ENCODE data around the gene FAM168A. TPM values are rescaled to one million over a fixed set of nuclear protein-coding genes. Genes with fewer than 3 reads are reported as not detected.

FAM168A gene
- total and polyA plus RNA-seq, 10 of the 15 experiments (the other 5 are each of a cell fraction or from before 2014, with no cell fraction given), result 1.7 to 20.0 (median 10.0) TPM

DNA sequence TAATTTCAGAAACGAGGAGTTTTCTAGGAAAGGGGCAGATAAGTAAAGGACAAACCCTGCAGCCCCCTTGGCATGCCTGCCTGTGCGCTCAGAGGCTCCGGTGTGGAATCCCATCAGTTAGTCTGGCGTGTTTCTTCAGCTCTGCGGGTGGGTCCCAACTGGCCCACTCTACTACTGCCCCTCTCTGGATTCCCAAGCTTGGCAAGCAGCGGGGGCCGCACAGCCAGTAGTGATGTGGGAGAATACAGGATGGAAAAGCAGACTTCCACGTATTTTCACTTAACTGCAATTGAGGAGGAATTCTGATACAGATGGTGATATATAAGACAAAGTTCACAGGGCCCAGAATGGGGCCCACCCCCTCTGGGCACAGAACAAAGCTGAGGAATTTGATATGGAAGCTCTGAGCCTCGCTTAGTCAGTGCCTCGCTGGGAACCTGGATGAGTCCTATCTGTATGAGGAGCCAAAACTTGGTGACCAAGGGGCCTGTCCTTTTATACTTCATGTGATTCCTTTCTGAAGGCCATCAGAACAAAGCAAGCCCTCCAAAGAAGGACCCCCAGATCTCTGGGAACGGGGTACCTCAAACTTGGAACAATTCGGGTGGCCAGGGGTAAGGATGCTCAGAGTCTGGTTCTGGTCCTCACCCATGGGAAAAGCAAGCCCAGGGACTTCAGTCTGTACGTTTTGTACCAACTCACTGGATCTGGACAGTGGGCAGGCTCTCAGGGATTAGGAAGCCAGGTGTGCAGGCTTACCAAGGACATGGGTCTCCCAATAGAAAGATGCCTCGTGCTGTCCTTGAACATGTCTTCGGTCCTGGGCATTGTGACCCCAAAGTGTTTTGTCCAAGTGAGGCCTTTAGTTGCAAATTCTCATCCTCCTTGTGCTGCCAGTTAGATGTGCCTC is 195.7 kb downstream of the FAM168A start:
- Histone ChIP-seq H2AFZ (ENCODE audit: control insufficient read depth, low read depth, low read length) (no peak overlapping the region), H3K27me3 (replicated peaks in 1 of 2; ENCODE audit: control insufficient read depth in 2 of 2, insufficient read depth in 2 of 2, low read length in 1 of 2) (no peaks in the 10 kb centered on the region), H3K4me3 (no peak overlapping the region), H3K4me2 (ENCODE audit: control insufficient read depth, insufficient read depth) (no peak overlapping the region), H3K9ac (ENCODE audit: control insufficient read depth, insufficient read depth, low read length) (no peak overlapping the region), H3K79me2 (ENCODE audit: control insufficient read depth, insufficient read depth, low read length) (no peaks in the 10 kb centered on the region), H3K27ac (ENCODE audit: control insufficient read depth, insufficient read depth) (no peak overlapping the region), H3K4me1 (ENCODE audit: control insufficient read depth, insufficient read depth, low read length) (no peaks in the 10 kb centered on the region), H4K20me1 (ENCODE audit: control insufficient read depth, insufficient read depth) (no peaks in the 10 kb centered on the region), H3K9me3 (replicated peaks; ENCODE audit: control insufficient read depth, insufficient read depth, low read length) (no peaks in the 10 kb centered on the region), H3K36me3 (ENCODE audit: control insufficient read depth in 2 of 2, insufficient read depth in 2 of 2, low read length in 1 of 2) (peaks cover 8 to 25% of the 10 kb centered on the region in 2 experiments)
- 94% methylated on average over 15 of the region's 15 CpGs for WGBS (ENCODE audit: insufficient coverage, insufficient replicate concordance, low lambda C conversion rate, missing lambda C conversion rate)
- CTCF ChIA-PET, result interaction anchor here (0.7 to 25.6 kb wide), 6 partner anchors 11 to 259 kb away, joined by 3 to 400 read pairs (median 5); no protein-coding TSS in a partner anchor
- BruUV-seq (replicated peaks), result no TSS peak
- RAD21 ChIA-PET (ENCODE audit: unreplicated experiment), result interaction anchor here (0.8 to 3.3 kb wide), 5 partner anchors 15 to 259 kb away, joined by 3 to 18 read pairs (median 4); no protein-coding TSS in a partner anchor
- ATAC-seq (no peak), DNase-seq (ENCODE audit: low read depth, low spot score) (no peak), FAIRE-seq (no peak)
- in situ Hi-C loops (cut with MboI), result loop anchor here (5.0 kb wide), 1 partner anchor 260 kb away; no protein-coding TSS in a partner anchor
- intact Hi-C loops (cut with micrococcal nuclease; ENCODE audit: unreplicated experiment), result loop anchor here (1.0 kb wide), 1 partner anchor 259 kb away; no protein-coding TSS in a partner anchor
- SMC1A ChIA-PET (ENCODE audit: uncharacterized antibody, unreplicated experiment), result interaction anchor here (0.5 to 3.9 kb wide), 11 partner anchors 9 to 306 kb away, joined by 3 to 31 read pairs (median 4); no protein-coding TSS in a partner anchor
- TF ChIP-seq POLR2AphosphoS5 (IDR thresholded peaks at IDR 0.05; ENCODE audit: low read length) (peak; percentile 16; the same call in 1 of the 2 replicates), TARDBP (IDR thresholded peaks at IDR 0.05; ENCODE audit: borderline replicate concordance) (no peak)
- POLR2A ChIA-PET, result interaction anchor here (0.5 kb wide), 1 partner anchor 14 kb away, joined by 6 read pairs; no protein-coding TSS in a partner anchor

DNA sequence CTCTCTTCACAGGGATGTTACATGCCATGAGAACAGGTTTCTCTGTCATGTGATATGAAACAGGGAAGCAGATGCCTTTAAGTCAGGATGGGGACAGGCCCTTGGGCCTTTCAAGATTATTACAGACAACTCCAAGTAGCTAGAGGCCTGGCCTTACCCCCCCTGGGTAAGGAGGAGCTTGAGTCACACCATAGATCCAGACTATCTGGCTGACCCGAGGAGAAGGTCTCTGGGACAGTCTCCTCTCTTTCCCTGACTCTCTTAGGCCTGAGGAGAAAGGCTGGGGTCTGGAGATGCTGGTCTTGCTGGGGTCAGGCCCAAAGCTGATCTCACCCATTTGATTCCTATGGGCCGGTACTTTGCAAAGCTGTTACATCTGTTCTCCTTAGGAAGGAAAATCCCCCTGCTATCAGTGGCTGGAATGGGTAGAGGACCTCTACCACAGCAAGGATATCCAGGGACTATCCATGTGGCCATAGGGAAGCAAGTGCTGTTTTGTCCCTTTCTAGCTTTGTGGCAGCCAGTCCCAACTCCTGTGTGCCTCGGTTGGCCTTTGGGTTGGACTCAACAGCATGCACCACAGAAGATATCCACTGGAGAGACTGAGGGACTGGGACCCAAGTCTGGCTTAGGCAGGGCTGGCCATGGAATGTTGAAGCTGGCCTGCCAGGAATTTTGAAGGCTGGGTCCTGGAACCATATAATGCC is 196.5 kb downstream of the FAM168A start:
- in situ Hi-C loops (cut with MboI) (loop anchor here (5.0 kb wide), 1 partner anchor 261 kb away; no protein-coding TSS in a partner anchor), intact Hi-C loops (cut with micrococcal nuclease; ENCODE audit: unreplicated experiment) (no loop called here)
- Histone ChIP-seq H3K4me2 (ENCODE audit: control insufficient read depth, insufficient read depth) (no peak overlapping the region), H3K79me2 (ENCODE audit: control insufficient read depth, insufficient read depth, low read length) (no peaks in the 10 kb centered on the region), H3K27ac (ENCODE audit: control insufficient read depth, insufficient read depth) (no peak overlapping the region), H3K27me3 (replicated peaks in 1 of 2; ENCODE audit: control insufficient read depth in 2 of 2, insufficient read depth in 2 of 2, low read length in 1 of 2) (no peaks in the 10 kb centered on the region), H3K4me1 (ENCODE audit: control insufficient read depth, insufficient read depth, low read length) (no peaks in the 10 kb centered on the region), H4K20me1 (ENCODE audit: control insufficient read depth, insufficient read depth) (no peaks in the 10 kb centered on the region), H3K9me3 (replicated peaks; ENCODE audit: control insufficient read depth, insufficient read depth, low read length) (no peaks in the 10 kb centered on the region), H3K36me3 (ENCODE audit: control insufficient read depth in 2 of 2, insufficient read depth in 2 of 2, low read length in 1 of 2) (peaks cover 13 to 27% of the 10 kb centered on the region in 2 experiments), H2AFZ (ENCODE audit: control insufficient read depth, low read depth, low read length) (no peak overlapping the region), H3K9ac (ENCODE audit: control insufficient read depth, insufficient read depth, low read length) (no peak overlapping the region), H3K4me3 (no peak overlapping the region)
- no TSS peak for BruUV-seq (replicated peaks)
- ChIA-PET POLR2A (interaction anchor here (1.3 kb wide), 1 partner anchor 22 kb away, joined by 3 read pairs; no protein-coding TSS in a partner anchor), CTCF (interaction anchor here (0.7 to 25.6 kb wide), 5 partner anchors 13 to 260 kb away, joined by 5 to 400 read pairs (median 7); no protein-coding TSS in a partner anchor), RAD21 (ENCODE audit: unreplicated experiment) (interaction anchor here (0.8 to 3.3 kb wide), 3 partner anchors 24 to 260 kb away, joined by 4 to 18 read pairs (median 14); no protein-coding TSS in a partner anchor), SMC1A (ENCODE audit: uncharacterized antibody, unreplicated experiment) (interaction anchor here (0.5 to 3.9 kb wide), 5 partner anchors 13 to 260 kb away, joined by 3 to 31 read pairs (median 17); no protein-coding TSS in a partner anchor)
- TF ChIP-seq BCL11A (IDR thresholded peaks at IDR 0.05; ENCODE audit: low read depth, low read length) (no peak), POLR2AphosphoS5 (IDR thresholded peaks at IDR 0.05; ENCODE audit: low read length) (peak; percentile 52; the same call in 1 of the 2 replicates)
- DNase-seq (ENCODE audit: low read depth, low spot score), result no peak
- FAIRE-seq, result no peak
- ATAC-seq, result no peak
- 82% methylated on average over 3 of the region's 3 CpGs for WGBS (ENCODE audit: insufficient coverage, insufficient replicate concordance, low lambda C conversion rate, missing lambda C conversion rate)
